AG10803 (cell line): ENCODE measurements around the gene MYADML2.

ENCODE experiments used
- DNase-seq: peaks from one replicate; pipeline ENCODE4 v3.0.0; 2010; ENCODE audit warnings: low read depth
- H3K4me3 ChIP-seq: 2 replicates; pipeline ENCODE4 v1.5.1; 2011; ENCODE audit warnings: mild to moderate bottlenecking, low read length, control low read depth
- TF ChIP-seq, protein P1 (sequence below): conservative IDR thresholded peaks from 2 replicates; pipeline ENCODE4 v1.5.1; 2011; ENCODE audit warnings: mild to moderate bottlenecking, low read length, control low read depth, inconsistent platforms

Gene MYADML2

DNA sequence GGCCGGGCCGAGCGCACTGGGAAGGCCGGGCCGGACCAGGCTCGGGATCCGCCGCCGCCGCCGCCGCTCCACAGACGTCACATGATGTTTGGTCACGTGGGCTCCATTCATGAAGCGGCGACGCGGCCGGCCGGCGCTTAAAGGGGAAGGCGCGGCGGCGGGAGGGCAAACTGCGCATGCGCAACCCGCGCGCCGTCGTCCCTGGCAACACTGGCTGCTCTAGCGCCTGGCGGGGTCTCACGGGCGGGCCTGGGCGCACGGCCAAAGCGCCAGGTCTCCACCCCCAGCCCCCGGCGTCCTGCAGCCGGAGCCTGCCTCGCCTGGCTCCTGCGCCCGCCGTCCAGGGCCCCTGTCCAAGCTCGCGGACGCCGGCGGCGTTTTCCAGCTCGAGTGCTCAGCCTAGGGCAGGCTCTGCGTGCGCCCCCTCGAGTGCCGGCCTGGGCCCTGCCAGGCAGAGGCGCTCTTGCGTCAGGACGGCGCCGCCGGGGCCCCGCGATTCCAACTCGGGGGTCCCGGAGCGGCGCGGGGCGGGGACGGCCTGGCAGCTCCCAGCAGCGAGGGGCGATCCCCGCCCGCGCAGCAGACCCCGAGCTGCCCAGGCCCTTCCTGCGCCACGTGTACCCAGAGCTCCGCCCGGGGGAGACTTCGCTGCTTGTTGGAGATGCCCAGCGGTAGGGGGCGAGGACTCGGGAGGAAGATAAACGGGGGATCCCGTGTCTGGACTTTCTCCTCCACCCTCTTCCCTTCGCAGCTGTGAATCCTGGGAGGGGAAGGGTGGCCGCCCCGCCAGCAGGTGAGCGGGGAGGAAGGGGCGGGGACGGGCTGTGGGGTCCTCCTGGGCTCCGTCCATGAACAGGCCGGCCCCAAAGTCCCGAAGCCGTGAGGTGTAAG lies 19.1 kb downstream of the MYADML2 start, which contains the start of gene MAFG:
TSS of gene MAFG (minus strand) at position 83 of the 891 bp plus-strand sequence. CDS start 4,550 bp downstream, outside the sequence.
- peak within 1 kb of the TSS; percentile 78 for H3K4me3 ChIP-seq
- peak; percentile 92 for DNase-seq
- TF ChIP-seq, protein P1, sequence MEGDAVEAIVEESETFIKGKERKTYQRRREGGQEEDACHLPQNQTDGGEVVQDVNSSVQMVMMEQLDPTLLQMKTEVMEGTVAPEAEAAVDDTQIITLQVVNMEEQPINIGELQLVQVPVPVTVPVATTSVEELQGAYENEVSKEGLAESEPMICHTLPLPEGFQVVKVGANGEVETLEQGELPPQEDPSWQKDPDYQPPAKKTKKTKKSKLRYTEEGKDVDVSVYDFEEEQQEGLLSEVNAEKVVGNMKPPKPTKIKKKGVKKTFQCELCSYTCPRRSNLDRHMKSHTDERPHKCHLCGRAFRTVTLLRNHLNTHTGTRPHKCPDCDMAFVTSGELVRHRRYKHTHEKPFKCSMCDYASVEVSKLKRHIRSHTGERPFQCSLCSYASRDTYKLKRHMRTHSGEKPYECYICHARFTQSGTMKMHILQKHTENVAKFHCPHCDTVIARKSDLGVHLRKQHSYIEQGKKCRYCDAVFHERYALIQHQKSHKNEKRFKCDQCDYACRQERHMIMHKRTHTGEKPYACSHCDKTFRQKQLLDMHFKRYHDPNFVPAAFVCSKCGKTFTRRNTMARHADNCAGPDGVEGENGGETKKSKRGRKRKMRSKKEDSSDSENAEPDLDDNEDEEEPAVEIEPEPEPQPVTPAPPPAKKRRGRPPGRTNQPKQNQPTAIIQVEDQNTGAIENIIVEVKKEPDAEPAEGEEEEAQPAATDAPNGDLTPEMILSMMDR: peak; percentile 19

DNA sequence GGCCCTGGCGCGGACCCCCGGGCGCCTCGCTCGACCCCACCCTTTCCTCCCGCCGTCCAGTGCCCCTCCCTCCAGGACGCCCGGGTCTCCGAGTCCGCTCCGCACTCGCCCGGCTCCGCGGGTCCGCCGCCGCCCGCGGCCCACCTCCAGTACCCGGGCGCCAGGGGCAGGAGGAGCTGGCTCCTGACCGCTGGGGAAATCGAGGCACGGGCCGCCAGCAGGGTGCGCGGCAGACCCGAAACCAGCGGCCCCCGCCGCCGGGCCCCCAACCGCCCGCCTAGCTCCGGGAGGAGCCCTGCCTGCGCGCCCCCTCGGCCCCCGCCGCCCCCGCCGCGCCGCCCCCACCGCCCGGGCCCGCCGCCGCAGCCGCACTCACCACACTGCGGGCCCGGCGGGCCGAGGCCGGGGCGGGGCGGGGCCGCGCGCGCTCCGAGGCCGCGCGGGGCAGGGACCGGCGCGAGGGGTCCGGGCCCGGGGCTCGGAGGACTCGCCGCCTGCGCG lies 19.8 kb downstream of the MYADML2 start:
- TF ChIP-seq, protein P1: no peak
- no peak for DNase-seq
- H3K4me3 ChIP-seq: peak overlapping the region; percentile 78

DNA sequence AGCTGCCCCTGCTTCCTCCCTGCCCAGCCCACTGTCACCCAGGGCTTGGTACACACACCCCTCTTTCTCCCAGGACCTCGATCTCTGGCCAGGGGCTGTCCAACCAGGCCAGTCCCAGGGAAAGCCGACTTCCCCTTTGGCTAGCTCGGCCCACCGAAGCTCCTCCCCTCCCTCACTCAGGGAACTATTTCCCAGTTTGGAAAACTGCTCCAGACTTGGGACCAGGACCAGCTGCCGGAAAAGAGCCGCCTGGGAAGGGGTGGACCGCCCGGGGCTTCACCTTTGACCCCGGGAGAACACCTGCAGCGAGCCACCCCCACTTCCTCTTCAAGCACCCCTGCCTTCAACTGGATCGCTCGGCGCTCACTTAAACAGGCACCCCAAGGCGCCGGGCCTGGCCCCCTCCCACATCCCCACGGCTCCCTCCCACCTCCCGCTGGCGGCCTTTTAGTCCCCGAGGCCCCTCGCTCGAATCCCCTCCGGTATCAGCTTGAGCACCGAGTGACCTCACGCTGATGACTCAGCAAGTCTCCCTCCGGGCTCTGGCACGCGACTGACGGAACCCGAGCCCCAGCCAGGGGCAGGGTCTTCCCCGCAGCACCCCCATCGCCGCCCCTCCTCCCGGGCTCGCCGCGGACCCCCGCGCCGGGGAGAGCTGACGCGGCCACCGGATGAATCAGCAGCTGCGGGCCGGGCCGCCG lies 20.4 kb downstream of the MYADML2 start:
- peak overlapping the region; percentile 78 for H3K4me3 ChIP-seq
- TF ChIP-seq, protein P1: no peak
- peak; percentile 82 for DNase-seq

DNA sequence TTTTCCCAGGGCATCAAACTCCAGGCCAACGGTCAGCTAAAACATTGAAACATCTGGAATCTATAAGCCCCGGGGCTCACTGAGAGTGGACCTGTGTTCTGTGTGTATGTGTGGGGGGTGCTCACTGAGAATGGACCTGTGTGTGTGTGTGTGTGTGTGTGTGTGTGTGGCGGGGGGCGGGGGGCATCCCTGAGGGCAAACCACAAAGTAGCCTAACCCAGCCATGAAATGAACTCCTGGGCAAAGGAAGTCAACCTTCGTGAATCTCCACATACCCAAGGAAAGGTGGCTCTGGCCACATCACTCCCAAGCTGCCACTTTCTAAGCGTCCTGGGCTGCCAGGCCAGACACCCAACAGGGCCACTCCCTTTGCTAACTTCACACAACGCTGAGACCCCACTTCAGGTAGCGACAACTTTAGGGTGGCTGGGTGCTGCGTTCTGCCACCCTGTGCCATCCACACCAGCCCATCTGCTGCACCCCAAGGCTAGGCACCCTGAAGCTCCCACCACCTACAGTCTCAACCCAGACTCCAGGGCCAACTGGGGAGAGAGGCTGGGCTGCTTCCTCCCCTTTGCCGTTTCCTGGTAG lies 21.1 kb downstream of the MYADML2 start:
- TF ChIP-seq, protein P1: no peak
- DNase-seq: no peak
- peak overlapping the region; percentile 78 for H3K4me3 ChIP-seq

DNA sequence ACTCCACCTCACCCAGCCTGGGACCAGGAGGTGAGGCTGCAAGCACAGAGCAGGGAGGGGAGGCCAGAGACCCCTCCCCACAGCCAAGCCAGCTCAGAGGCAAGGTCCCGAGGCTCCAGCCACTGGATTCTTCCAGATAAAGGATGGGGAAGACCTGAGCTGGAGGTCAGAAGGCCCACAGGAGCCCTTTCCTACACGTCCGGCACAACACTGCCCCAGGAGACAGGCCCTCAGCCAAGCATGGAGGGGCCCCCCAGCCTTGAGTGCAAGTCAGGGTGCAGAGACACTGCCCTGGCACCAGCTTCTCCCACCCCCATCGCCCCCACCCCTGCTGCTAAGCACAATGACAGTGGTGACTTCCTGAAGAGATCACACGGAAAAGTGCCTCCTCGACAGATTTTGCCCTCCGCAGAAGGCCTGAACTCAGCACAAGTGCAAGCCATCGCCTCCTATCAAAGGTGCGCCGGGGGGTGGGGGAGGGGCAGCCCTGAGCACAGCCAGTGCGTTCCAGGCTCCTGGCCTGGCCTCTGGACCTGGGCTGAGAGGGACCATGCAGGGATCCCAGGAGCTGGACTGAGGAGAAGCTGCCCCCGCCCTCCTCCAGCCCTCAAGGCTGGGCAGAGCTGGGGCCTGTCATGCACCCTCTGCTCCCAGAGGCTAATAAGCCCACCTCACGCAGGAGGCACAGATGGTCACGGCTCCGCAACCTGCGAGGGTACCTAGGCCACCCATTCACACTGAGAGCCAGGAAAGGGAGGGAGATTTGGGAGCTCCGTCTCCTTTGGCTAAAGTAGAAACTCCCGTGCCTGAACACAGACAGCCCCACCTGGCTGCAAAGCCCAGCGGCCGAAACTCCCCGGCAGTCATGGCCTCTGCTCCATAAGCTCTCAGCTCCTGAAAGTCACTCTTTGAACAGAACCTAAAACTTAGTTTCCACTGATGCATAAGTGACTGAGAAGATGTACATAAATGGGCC lies 22.2 kb downstream of the MYADML2 start:
- DNase-seq: no peak
- TF ChIP-seq, protein P1: no peak
- no peak overlapping the region; the same call in 1 of the 2 replicates for H3K4me3 ChIP-seq
